Calu3 (cell line): ENCODE measurements around the gene SYNGR2. TPM values are rescaled to one million over a fixed set of nuclear protein-coding genes. Genes with fewer than 3 reads are reported as not detected.
A peak's percentile ranks its signal among the peaks of the same experiment; 100 is the strongest.

Experiments
- BruUV-seq: library from RNA; stranded (reverse); fragments of 400-500 nt; replicated peaks from 2 replicates; lab custom pipeline; 2021; lab: Mats Ljungman, UMichigan
- CTCF ChIA-PET: fragments of 300-600 bp; sonication (Branson Sonifier 250); formaldehyde crosslinking; loops from one replicate; lab custom pipeline; 2022; ENCODE audit warnings: antibody characterized with exemption; lab: Charles Lee
- DNase-seq: peaks from one replicate; pipeline ENCODE4 v3.0.0; 2022
- H3K27ac Mint-ChIP-seq: one replicate; pipeline ENCODE4 v1.8.0; 2022; ENCODE audit warnings: mixed read lengths; ENCODE audit not compliant: unreplicated experiment
- H3K27me3 Mint-ChIP-seq: one replicate; pipeline ENCODE4 v1.8.0; 2022; ENCODE audit warnings: mixed read lengths; ENCODE audit not compliant: unreplicated experiment
- H3K36me3 Mint-ChIP-seq: one replicate; pipeline ENCODE4 v1.8.0; 2022; ENCODE audit warnings: mild to moderate bottlenecking, moderate library complexity, mixed read lengths; ENCODE audit not compliant: insufficient read depth, unreplicated experiment
- H3K4me1 Mint-ChIP-seq: one replicate; pipeline ENCODE4 v1.8.0; 2022; ENCODE audit warnings: mild to moderate bottlenecking, low read depth, mixed read lengths; ENCODE audit not compliant: unreplicated experiment
- H3K4me3 Mint-ChIP-seq: one replicate; pipeline ENCODE4 v1.8.0; 2022; ENCODE audit warnings: mild to moderate bottlenecking, low read depth, moderate library complexity, mixed read lengths; ENCODE audit not compliant: unreplicated experiment
- H3K9me3 Mint-ChIP-seq: one replicate; pipeline ENCODE4 v1.8.0; 2022; ENCODE audit warnings: low read depth, mixed read lengths; ENCODE audit not compliant: unreplicated experiment
- CTCF ChIP-seq: fragments of 200-600 bp; IDR thresholded peaks from one replicate; pipeline ENCODE4 v1.8.0; 2022; ENCODE audit warnings: antibody characterized with exemption; ENCODE audit not compliant: unreplicated experiment
- intact Hi-C: fragments of 100-400 bp; cut with micrococcal nuclease; formaldehyde crosslinking; loops from one replicate; pipeline ENCODE4 v1.10.0; 2022; ENCODE audit not compliant: unreplicated experiment
- total RNA-seq: library from RNA; stranded (reverse); gene quantifications from 2 replicates; pipeline ENCODE4 v1.2.3, GENCODE V29; 2022

The SYNGR2 gene
- total RNA-seq, 1 experiment from 2014 or later = 204 TPM

GRCh38 chr17:78125976-78126894 is 42.1 kb upstream of the SYNGR2 start:
- no peak for TF ChIP-seq CTCF
- Mint-ChIP-seq H3K27me3 (no peaks in the 10 kb centered on the region), H3K4me3 (no peak overlapping the region), H3K9me3 (no peaks in the 10 kb centered on the region), H3K4me1 (peaks cover 24% of the 10 kb centered on the region), H3K27ac (no peak overlapping the region), H3K36me3 (peaks cover 56% of the 10 kb centered on the region)
- CTCF ChIA-PET = no interaction called here
- no TSS peak for BruUV-seq
- no peak for DNase-seq
- intact Hi-C loops = no loop called here

- CTCF ChIA-PET = interaction anchor here (1.3 to 2.3 kb wide), 5 partner anchors 15 to 124 kb away, joined by 3 to 7 read pairs (median 5); partner anchors contain the start of genes AFMID and TK1
- peak overlapping the region; percentile 88 for H3K4me3 Mint-ChIP-seq
- no peak for TF ChIP-seq CTCF
- BruUV-seq = no TSS peak
- DNase-seq = no peak
- H3K27ac Mint-ChIP-seq = peak overlapping the region; percentile 58
- H3K9me3 Mint-ChIP-seq = no peaks in the 10 kb centered on the region
- intact Hi-C loops = no loop called here
- H3K36me3 Mint-ChIP-seq = peaks cover 50% of the 10 kb centered on the region
- H3K4me1 Mint-ChIP-seq = peaks cover 24% of the 10 kb centered on the region
- H3K27me3 Mint-ChIP-seq = no peaks in the 10 kb centered on the region
Measured at GRCh38 chr17:78126895-78127238, 41.5 kb upstream of the SYNGR2 start.

GRCh38 chr17:78127239-78127887 is 41.0 kb upstream of the SYNGR2 start:
- intact Hi-C loops = no loop called here
- Mint-ChIP-seq H3K9me3 (no peaks in the 10 kb centered on the region), H3K27me3 (no peaks in the 10 kb centered on the region), H3K4me3 (peak overlapping the region; percentile 88), H3K36me3 (peaks cover 53% of the 10 kb centered on the region), H3K27ac (peak overlapping the region; percentile 58), H3K4me1 (peaks cover 24% of the 10 kb centered on the region)
- TSS peak; percentile 21 for BruUV-seq
- no peak for TF ChIP-seq CTCF
- CTCF ChIA-PET = interaction anchor here (0.6 to 2.3 kb wide), 9 partner anchors 12 to 124 kb away, joined by 3 to 7 read pairs (median 5); partner anchors contain the start of genes AFMID and TK1
- DNase-seq = peak; percentile 61

GRCh38 chr17:78127888-78128550 is 40.4 kb upstream of the SYNGR2 start:
- Mint-ChIP-seq H3K36me3 (peaks cover 59% of the 10 kb centered on the region), H3K27me3 (no peaks in the 10 kb centered on the region), H3K4me3 (peak overlapping the region; percentile 88), H3K27ac (peak overlapping the region; percentile 58), H3K4me1 (peaks cover 24% of the 10 kb centered on the region), H3K9me3 (no peaks in the 10 kb centered on the region)
- TF ChIP-seq CTCF = no peak
- no TSS peak for BruUV-seq
- CTCF ChIA-PET = interaction anchor here (0.6 to 2.3 kb wide), 12 partner anchors 12 to 123 kb away, joined by 3 to 7 read pairs (median 4); partner anchors contain the start of genes AFMID and TK1
- intact Hi-C loops = no loop called here
- DNase-seq = peak; percentile 63
